HEK293 (cell line): Measurements from ENCODE around the gene FAM32A.

ENCODE experiments used
- CTCF ChIA-PET: fragments of 350-600 bp; formaldehyde crosslinking; extraction: SDS; loops from one replicate; lab custom pipeline; 2021; ENCODE audit warnings: antibody characterized with exemption; lab: Yijun Ruan, JAX
- POLR2A ChIA-PET: fragments of 300-600 bp; formaldehyde crosslinking; extraction: SDS; loops from one replicate; lab custom pipeline; 2020; ENCODE audit warnings: antibody characterized with exemption, inconsistent platforms; lab: Yijun Ruan, JAX
- H3K27ac ChIP-seq: fragments of 200-500 bp; sonication (Bioruptor generic); 2 replicates; pipeline ENCODE4 v1.5.1; 2014; ENCODE audit warnings: low read depth, low read length, control low read depth, inconsistent platforms; ENCODE audit errors: extremely low read depth
- H3K36me3 ChIP-seq, 2 experiments: fragments of 200-500 bp in 1 of 2; sonication (Bioruptor generic) in 1 of 2; 1 replicate in 1 of 2; 2 replicates in 1 of 2; pipeline ENCODE4 v1.5.1; 2014 to 2017; ENCODE audit warnings: inconsistent platforms in 2 of 2, low read length in 2 of 2; ENCODE audit not compliant: control insufficient read depth in 2 of 2, insufficient read depth in 1 of 2
- H3K4me1 ChIP-seq: fragments of 200-500 bp; sonication (Bioruptor generic); 2 replicates; pipeline ENCODE4 v1.5.1; 2014; ENCODE audit warnings: mild to moderate bottlenecking, low read length, inconsistent platforms; ENCODE audit not compliant: control insufficient read depth, insufficient read depth
- H3K4me3 ChIP-seq: 2 replicates; pipeline ENCODE4 v1.5.1; 2011; ENCODE audit warnings: low read depth, mild to moderate bottlenecking, control low read depth, low read length, moderate library complexity
- H3K9me3 ChIP-seq: fragments of 200-500 bp; sonication (Bioruptor generic); 2 replicates; pipeline ENCODE4 v1.5.1; 2014; ENCODE audit warnings: low read depth, low read length, inconsistent platforms; ENCODE audit not compliant: control insufficient read depth, insufficient read depth
- ATF2 ChIP-seq: fragments of 450-650 bp; formaldehyde crosslinking; IDR thresholded peaks from 2 replicates; pipeline ENCODE4 v1.5.1; 2016; ENCODE audit warnings: missing biosample characterization, missing genetic modification characterization, low read depth
- BCL11B ChIP-seq: fragments of 450-650 bp; formaldehyde crosslinking; IDR thresholded peaks from 2 replicates; pipeline ENCODE4 v1.5.1; 2016; ENCODE audit warnings: low read depth, missing biosample characterization, missing genetic modification characterization
- BCL6B ChIP-seq: fragments of 450-650 bp; formaldehyde crosslinking; IDR thresholded peaks from 2 replicates; pipeline ENCODE4 v1.5.1; 2017; ENCODE audit warnings: missing biosample characterization, missing genetic modification characterization
- CTCF ChIP-seq: fragments of 450-650 bp; formaldehyde crosslinking; IDR thresholded peaks from 2 replicates; pipeline ENCODE4 v1.5.1; 2016; ENCODE audit warnings: missing biosample characterization, missing genetic modification characterization
- HOXC10 ChIP-seq: sonication (generic); formaldehyde crosslinking; IDR thresholded peaks from 2 replicates; pipeline ENCODE4 v1.8.1; 2023; ENCODE audit warnings: mild to moderate bottlenecking, missing genetic modification reagents
- HOXD13 ChIP-seq: sonication (generic); formaldehyde crosslinking; IDR thresholded peaks from 2 replicates; pipeline ENCODE4 v1.8.0; 2022; ENCODE audit warnings: missing genetic modification reagents, borderline replicate concordance
- KLF8 ChIP-seq: fragments of 450-650 bp; formaldehyde crosslinking; IDR thresholded peaks from 2 replicates; pipeline ENCODE4 v1.5.1; 2016; ENCODE audit warnings: missing biosample characterization, missing genetic modification characterization
- PRDM10 ChIP-seq: fragments of 450-650 bp; formaldehyde crosslinking; IDR thresholded peaks from 2 replicates; pipeline ENCODE4 v1.5.1; 2016; ENCODE audit warnings: missing biosample characterization, missing genetic modification characterization
- REPIN1 ChIP-seq: fragments of 450-650 bp; formaldehyde crosslinking; IDR thresholded peaks from 2 replicates; pipeline ENCODE4 v1.5.1; 2017; ENCODE audit warnings: missing biosample characterization, missing genetic modification characterization, low read depth
- TCF7L2 ChIP-seq: IDR thresholded peaks from 2 replicates; pipeline ENCODE4 v1.6.1; 2011; ENCODE audit warnings: low read depth, mild to moderate bottlenecking, inconsistent platforms, low read length, moderate library complexity, borderline replicate concordance
- ZBTB26 ChIP-seq: fragments of 450-650 bp; formaldehyde crosslinking; optimal IDR thresholded peaks from 2 replicates; pipeline ENCODE3; 2016; ENCODE audit warnings: missing biosample characterization, mild to moderate bottlenecking, missing genetic modification characterization
- ZBTB7A ChIP-seq: fragments of 450-650 bp; formaldehyde crosslinking; IDR thresholded peaks from 2 replicates; pipeline ENCODE4 v1.5.1; 2016; ENCODE audit warnings: low read depth, missing biosample characterization, missing genetic modification characterization
- ZNF157 ChIP-seq: fragments of 450-650 bp; formaldehyde crosslinking; IDR thresholded peaks from 2 replicates; pipeline ENCODE4 v1.5.1; 2016; ENCODE audit warnings: missing biosample characterization, missing genetic modification characterization
- ZNF335 ChIP-seq: fragments of 450-650 bp; formaldehyde crosslinking; conservative IDR thresholded peaks from 2 replicates; pipeline ENCODE4 v1.5.1; 2016; ENCODE audit warnings: missing biosample characterization, missing genetic modification characterization
- ZNF48 ChIP-seq: fragments of 450-650 bp; formaldehyde crosslinking; IDR thresholded peaks from 2 replicates; pipeline ENCODE4 v1.5.1; 2016; ENCODE audit warnings: missing biosample characterization, missing genetic modification characterization
- ZNF513 ChIP-seq: fragments of 450-650 bp; IDR thresholded peaks from 2 replicates; pipeline ENCODE4 v1.5.1; 2018; ENCODE audit warnings: missing biosample characterization, missing genetic modification characterization
- ZNF645 ChIP-seq: fragments of 450-650 bp; formaldehyde crosslinking; IDR thresholded peaks from 2 replicates; pipeline ENCODE4; 2016; ENCODE audit warnings: missing biosample characterization, missing genetic modification characterization
- ZNF654 ChIP-seq: fragments of 450-650 bp; formaldehyde crosslinking; IDR thresholded peaks from 2 replicates; pipeline ENCODE4 v1.5.1; 2016; ENCODE audit warnings: low read depth, missing biosample characterization, missing genetic modification characterization
- ZNF701 ChIP-seq: fragments of 450-650 bp; formaldehyde crosslinking; IDR thresholded peaks from 2 replicates; pipeline ENCODE4 v1.5.1; 2016; ENCODE audit warnings: missing biosample characterization, missing genetic modification characterization
- ZNF704 ChIP-seq: fragments of 450-650 bp; formaldehyde crosslinking; IDR thresholded peaks from 2 replicates; pipeline ENCODE4 v1.5.1; 2016; ENCODE audit warnings: missing biosample characterization, missing genetic modification characterization
- ZNF830 ChIP-seq: fragments of 450-650 bp; IDR thresholded peaks from 2 replicates; pipeline ENCODE4 v1.5.0; 2018; ENCODE audit warnings: missing biosample characterization, missing genetic modification characterization, low read depth, mild to moderate bottlenecking, moderate library complexity

The FAM32A gene

GRCh38 chr19:16157601-16158000 lies 27.6 kb upstream of the FAM32A start:
- ChIA-PET CTCF (interaction anchor here (0.7 kb wide), 1 partner anchor 23 kb away, joined by 3 read pairs; no protein-coding TSS in a partner anchor), POLR2A (no interaction called here)
- H3K9me3 ChIP-seq = no peaks in the 10 kb centered on the region
- H3K27ac ChIP-seq = no peak overlapping the region
- no peak overlapping the region for H3K4me3 ChIP-seq
- no peaks in the 10 kb centered on the region for H3K36me3 ChIP-seq
- no peak for TF ChIP-seq ZNF704 (tag by site-specific recombination)
- TF ChIP-seq BCL11B = no peak
- no peak for TF ChIP-seq KLF8 (tag by site-specific recombination)
- H3K4me1 ChIP-seq = no peaks in the 10 kb centered on the region

GRCh38 chr19:16159655-16160054 lies 25.6 kb upstream of the FAM32A start:
- Histone ChIP-seq H3K9me3 (no peaks in the 10 kb centered on the region), H3K27ac (no peak overlapping the region), H3K4me1 (no peaks in the 10 kb centered on the region), H3K4me3 (no peak overlapping the region), H3K36me3 (no peaks in the 10 kb centered on the region)
- CTCF ChIA-PET = interaction anchor here (0.5 kb wide), 1 partner anchor 101 kb away, joined by 3 read pairs; no protein-coding TSS in a partner anchor
- no peak for TF ChIP-seq ZNF48 (tag by site-specific recombination)
- TF ChIP-seq HOXD13 = no peak
- no peak for TF ChIP-seq ZNF645 (tag by site-specific recombination)
- TF ChIP-seq ZNF830 (tag by site-specific recombination) = no peak
- no peak for TF ChIP-seq ZNF513 (tag by site-specific recombination)
- TF ChIP-seq ZBTB26 = no peak
- no peak for TF ChIP-seq REPIN1 (tag by site-specific recombination)
- no peak for TF ChIP-seq HOXC10
- no peak for TF ChIP-seq ZNF157 (tag by site-specific recombination)
- TF ChIP-seq ZBTB7A (tag by site-specific recombination) = no peak
- no peak for TF ChIP-seq PRDM10 (tag by site-specific recombination)
- TF ChIP-seq ATF2 = no peak
- no peak for TF ChIP-seq CTCF
- no peak for TF ChIP-seq ZNF701 (tag by site-specific recombination)
- TF ChIP-seq ZNF654 (tag by site-specific recombination) = no peak
- no peak for TF ChIP-seq ZNF335 (tag by site-specific recombination)
- TF ChIP-seq BCL6B (tag by site-specific recombination) = no peak
- no peak for TF ChIP-seq TCF7L2
- POLR2A ChIA-PET = interaction anchor here (0.7 kb wide), 1 partner anchor 22 kb away, joined by 4 read pairs; no protein-coding TSS in a partner anchor
